ENCODE data around the gene ACBD7.

Gene ACBD7

DNA sequence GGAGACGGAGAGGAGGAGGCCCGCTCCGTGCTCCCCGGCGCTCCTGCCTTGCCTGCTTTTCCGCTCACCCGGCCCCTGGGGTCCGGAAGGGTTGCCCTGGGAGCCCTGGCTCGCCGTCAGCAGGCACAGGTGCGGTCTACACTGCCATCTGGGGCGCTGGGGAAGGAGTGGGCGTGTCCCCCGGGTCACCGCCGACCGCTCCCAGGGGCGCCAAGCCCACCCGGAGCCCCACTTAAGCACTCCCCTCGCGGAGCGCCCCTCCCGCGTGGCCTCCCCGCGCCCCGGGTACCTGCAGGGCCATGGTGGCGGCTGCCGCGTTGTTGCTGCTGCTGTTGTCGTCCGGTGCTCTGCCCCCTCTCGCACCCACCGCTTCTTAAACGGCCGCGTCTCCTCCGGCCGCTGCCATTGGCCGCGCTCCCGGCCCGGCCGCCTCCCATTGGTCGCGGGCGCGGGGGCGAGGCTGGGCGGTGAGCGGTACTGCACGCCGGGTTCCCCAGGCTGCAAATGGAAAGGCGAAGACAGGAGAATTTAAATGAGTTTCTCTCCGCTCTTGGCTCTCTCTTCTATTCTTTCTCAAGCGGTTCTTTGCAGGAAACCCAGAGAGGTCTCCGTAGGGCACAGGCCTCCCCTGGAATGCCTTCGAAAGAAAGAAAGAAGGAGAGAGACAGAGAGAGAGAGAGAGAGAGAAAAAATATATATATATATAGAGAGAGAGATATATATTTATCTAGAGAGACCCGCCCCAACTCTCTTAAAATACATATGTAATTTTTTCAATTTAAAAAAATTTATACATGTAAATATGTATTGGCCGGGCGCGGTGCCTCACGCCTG is at the start of gene ACBD7:
Gene ACBD7 (minus strand): TSS at position 349 of the 834 bp plus-strand sequence. CDS start 48 bp downstream, at position 301.
- DNase-seq: peak; percentile 86

DNA sequence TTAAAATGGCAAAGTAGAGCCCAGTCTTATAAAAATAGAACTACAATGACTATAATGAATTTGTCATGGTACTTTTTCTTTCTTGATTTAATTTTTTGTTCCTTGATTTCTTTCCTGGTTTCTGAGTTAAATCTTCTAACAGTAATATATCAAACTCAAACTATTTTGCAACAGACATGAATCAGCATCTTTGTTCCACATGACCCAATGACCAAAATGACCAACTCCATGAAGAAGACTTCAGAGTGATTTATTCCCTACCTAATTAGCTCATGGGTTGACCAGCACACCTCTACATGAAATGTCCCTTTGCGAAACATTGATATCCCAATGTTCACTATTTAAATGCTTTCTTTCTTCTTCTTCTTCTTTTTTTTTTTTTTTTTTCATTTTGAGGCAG is 49.1 kb upstream of the ACBD7 start:
- DNase-seq: no peak

DNA sequence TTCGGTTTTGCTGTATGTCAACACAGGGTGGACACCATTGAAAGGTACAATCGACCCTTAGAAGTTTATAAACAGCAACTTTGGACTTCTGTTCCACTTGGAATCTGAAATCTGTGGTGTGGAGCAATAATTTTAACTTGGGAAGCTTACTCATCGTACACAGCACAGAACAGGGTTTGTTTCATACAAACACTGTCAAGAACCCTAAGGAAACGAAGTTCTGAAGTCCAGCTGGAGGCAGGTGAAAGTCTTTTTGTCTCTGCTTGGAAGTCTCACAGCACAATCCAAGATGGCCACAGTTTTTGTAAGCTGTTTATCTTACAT is 48.4 kb upstream of the ACBD7 start:
- DNase-seq: no peak

DNA sequence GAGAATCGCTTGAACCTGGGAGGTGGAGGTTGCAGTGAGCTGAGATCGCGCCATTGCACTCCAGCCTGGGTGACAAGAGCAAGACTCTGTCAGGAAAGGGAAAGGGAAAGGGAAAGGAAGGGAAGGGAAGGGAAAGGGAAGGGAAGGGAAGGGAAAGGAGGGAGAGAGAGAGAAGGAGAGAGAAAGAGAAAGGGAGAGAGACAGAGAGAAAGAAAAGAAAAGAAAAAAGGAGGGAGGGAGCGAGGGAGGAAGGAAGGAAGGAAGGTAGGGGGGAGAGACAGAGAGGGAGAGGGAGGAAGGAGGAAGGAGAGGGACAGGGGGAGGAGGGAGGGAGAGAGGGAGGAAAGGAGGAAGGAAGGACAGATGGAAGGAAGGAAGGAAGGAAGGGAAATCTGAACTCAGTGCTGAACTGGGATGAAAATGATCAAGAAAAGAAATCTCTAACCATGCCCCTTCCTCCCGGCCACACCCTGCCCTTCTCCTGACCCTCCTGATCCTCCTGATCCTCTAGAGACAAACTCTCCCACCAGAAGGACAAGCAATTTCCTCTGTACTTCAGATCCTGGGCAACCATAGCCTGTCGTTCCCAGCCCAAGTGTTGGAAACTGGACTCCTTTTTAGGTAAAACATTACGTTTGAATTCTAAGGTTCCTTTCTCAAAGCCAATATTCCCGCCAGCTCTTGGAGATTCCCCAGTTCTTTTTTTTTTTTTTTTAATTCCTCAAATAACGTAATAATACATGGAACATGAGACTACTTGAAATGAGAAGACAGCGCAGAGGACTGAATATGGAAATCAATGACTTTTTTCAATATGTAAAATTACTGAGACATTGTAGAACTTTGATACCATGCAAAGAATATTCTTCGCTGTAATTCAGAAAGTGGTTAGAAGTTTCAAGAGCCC is 47.8 kb upstream of the ACBD7 start:
- DNase-seq: no peak

DNA sequence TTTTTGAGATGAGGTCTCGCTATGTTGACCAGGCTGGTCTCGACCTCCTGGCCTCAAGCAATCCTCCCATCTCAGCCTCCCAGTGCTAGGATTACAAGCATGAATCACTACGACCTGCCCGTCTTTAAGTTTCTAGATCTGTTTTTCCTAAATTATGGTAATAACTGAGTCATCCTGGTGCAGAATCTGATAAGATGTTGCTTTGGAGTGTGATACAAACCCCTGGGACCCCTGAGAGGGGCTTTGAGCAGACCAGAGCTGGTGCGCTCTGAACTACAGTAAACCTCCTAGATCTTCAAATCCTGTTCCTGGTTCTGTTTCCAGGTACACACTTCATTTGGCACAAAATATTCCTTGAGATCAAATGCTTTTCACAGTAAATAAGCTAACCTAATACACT is 42.8 kb upstream of the ACBD7 start:
- no peak for DNase-seq

DNA sequence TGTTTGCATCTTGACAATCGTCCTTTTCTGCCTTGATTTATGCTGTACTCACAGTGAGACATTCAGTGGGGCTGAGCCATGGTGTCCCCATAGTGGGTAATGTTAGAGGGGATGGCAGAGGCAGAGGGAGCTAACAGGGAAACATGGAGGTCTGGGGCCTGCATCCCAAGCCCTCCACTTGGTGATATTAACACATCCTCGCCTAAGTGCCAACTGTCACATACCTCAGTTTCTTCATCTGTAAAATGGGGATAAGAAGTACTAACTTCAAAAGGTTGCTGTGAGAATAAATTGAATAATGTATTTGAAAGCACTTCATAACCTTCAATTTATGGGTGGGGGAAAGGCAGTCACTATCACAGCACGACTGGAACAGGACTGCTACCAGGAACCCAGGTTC is 36.3 kb upstream of the ACBD7 start:
- no peak for DNase-seq

DNA sequence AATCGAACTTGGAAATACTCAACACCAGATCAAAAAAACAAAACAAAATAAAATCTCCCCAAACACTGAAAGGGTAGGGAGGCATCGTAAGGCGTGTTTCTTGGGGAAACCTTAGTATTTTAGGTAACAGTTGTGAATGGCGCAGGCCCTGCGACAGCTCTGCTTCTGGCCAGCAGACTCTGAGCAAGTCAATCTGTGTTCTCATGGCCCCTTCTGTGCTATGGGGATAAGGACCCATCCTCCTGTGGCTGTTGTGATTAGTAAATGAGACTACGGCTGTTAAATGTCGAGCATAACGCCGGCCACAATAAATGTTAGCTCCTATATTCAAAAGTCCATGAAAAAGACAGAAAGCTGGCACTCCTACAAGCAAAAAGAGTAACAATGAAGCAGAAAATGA is 35.6 kb upstream of the ACBD7 start:
- DNase-seq: no peak

DNA sequence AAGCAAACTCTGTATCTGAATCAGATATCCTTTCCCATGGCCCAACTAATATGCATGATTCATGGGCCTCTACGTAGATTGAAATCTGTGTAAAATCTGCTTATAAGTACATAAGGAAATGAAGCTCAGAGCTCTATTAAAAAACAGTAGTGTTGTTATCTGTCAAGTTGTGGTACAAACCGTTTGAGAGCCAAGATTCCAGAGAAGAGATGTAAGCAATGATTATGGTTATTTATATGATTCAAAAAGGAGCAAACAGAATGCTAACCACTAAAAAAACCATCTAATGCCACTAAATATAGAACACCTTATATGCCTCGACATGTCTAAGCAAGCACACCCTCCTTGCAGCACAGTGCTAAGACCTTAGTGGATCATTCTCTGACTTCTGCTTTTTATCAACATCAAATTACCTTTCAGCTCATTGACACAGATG is 35.2 kb upstream of the ACBD7 start:
- DNase-seq: peak; percentile 68

DNA sequence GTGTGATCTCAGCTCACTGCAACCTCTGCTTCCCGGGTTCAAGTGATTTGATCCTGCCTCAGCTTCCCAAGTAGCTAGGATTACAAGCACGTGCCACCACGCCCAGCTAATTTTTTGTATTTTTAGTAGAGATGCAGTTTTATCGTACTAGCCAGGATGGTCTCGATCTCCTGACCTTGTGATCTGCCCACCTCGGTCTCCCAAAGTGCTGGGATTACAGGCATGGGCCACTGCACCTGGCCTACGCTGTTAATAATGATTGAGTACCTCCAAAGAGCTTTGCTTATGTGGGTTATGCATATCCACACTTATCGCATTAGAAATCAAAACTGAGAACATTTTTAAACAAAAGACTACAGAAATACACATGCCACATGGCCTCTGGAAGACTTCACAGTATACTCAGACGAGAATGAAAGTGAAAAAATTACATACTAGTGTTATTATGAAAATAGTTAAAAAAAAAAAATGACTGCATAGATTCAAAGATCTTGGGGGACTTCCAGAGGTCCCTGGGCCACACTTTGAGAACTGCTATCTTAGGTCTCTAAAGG is 34.0 kb upstream of the ACBD7 start:
- peak; percentile 46 for DNase-seq

DNA sequence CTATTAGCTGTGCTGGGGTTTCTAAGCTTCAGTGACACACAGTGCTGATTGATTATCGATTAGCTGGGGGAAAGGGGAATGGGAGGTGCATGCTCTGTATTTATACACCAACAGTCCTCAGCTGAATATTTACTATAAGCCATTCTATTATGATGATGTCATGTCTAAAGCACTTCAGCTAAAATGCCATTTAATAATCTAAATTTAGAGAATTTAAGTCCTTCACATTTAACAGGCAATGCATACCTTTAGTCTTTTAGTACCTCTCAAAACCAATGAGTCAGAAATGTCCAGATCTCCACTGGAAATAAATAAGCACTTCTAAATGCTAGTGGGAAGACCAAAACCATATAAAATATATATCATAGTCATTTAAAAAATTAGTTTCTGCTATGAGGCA is 33.1 kb upstream of the ACBD7 start:
- DNase-seq: no peak

DNA sequence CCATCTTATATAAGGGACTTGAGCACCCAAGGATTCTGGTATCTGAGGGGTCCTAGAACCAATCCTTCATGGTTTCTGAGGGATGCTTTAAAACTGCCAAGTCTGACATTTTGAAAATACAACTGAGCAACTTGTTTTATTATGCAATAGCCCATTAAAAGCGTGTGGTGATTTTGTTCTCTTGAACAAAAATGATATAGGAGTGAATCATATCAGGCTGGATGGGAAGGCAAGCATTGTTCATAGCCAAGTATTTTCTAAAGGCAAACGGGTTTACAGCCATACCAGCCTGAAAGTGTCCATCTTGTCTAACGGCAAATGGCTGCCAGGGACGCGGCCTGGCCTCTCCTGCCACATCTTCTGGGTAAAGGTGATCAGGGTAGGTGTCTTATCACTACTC is 31.9 kb upstream of the ACBD7 start:
- no peak for DNase-seq

DNA sequence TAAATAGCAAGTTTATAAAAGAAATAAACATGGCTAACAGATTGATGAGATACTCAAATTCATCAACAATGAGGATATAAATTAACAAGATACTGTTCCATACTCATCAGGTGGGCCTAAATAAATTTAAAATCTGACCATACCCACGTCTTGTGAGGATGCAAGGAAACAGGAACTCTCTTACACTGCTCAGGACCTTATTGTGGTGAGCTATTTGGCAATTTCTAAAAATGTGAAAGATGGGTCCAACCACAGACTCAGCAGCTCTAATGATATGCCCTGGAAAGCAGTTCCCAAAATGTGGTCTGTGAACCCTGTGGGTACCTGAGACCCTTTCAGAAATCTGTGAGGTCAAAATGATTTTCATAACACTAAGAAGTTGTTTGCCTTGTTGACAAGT is 30.0 kb upstream of the ACBD7 start:
- no peak for DNase-seq

DNA sequence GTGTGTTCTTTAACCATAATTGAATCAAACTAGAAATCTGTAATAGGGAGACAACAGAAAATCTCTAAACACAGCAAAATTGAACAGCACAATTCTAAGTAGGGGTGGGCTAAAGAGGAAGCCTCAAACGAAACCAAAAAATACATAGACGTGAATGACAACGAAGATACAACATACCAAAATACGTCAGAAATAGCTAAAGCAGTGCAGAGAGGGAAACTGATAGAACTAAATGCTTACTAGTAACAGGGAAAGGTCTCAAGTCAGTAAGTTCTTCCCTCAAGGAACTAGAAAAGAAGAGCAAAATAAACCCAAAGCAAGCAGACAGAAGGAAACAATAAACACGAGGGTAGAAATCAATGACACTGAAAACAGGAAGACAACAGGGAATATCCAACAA is 27.6 kb upstream of the ACBD7 start:
- DNase-seq: no peak

DNA sequence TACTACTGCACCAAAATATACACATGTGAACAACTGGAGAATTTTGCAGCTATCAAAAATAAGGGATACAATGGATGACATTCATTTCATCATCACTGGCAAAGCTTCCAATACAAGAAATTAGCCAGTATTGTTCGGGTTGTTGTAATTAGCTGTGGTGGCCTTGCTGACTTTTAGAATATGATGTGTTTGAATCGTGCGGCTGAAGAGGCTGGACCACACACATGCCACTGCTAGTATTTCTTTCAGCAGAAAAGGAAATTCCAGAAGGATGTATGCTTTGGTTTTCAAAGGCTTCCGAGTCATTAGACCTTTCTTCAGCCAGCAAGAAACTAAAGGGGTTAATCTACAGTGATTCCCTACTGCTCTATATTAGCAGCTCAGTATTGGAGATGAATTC is 25.2 kb upstream of the ACBD7 start:
- DNase-seq: no peak

DNA sequence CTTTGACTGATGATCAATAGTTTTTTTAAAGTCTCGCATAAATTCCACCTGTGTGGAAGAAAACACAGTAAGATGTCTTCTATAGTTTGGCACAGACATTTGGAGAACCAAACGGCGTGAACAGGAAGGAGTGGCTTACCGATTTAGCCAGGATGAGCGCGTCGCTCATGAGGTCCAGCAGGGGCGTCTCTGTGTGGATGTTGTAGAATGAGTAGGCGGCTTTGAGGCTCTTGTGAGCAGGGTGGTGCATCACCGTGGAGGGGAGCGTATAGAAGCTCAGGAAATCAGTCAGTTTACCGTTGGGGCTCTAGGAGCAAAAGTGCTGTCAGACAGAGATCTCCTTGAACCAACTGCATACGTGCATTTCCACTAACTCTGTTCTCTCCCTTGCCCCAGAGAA is 24.1 kb upstream of the ACBD7 start:
- DNase-seq: peak; percentile 15

DNA sequence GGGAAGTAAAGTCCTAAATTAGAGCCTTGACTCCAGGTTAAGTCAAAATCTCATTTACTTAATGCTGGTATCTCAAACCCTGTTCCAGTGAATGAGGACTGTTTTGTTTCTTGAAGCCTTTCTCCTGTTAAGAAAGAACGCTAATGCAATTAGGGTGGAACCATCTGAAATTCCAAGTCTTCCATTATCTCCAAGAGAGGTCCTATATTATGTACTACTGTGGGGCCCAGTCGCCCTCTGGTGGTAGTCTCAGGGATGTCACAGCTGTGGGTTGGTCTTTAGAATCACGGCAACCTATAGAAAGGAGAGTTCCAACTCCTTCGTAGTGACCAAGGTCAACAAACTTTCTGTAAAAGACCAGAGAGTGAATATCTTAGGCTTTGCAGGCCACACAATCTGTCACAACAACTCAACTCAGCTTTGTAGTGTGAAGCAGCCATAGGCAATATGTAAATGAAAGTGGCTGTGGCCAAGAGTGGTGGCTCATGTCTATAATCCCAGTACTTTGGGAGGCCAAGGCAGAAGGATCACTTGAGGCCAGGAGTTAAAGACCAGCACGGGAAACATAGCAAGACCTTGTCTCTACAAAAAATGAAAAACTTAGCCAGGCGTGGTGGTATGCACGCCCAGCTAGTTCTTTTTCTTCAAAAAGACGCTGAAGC is 17.9 kb upstream of the ACBD7 start:
- DNase-seq: peak; percentile 71

DNA sequence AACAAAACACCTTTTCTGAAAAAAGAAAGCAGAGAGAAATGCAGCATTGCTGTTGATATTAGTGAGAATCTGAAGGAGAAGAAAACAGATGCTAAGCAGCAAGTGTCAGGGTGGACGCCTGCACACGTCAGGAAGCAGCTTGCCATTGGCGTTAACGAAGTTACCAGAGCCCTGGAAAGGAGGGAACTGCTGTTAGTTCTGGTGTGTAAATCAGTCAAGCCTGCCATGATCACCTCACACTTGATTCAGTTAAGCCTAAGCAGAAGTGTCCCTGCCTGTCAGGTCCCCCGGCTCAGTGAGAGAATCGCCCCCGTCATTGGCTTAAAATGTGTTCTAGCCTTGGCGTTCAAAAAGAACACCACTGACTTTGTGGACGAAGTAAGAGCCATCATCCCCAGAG is 14.9 kb upstream of the ACBD7 start:
- DNase-seq: no peak

DNA sequence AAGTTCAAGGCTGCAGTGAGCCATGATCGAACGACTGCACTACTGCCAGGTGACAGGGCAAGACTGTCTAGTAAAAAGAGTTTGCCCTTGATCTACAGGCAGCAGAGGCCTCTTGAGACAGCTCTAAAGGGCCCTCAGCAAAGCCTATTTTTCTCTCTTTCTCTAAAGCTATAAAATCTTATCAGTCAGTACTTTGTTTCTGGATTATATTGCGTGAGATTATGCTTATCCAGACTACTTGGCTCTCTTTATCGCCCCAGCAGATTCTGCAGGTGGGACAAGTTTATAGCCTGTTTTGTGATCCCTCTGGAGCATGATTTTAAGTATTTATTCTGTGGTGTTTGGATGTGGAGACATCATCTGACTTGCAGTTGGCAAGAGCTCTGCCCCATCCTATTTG is 11.3 kb upstream of the ACBD7 start:
- no peak for DNase-seq

DNA sequence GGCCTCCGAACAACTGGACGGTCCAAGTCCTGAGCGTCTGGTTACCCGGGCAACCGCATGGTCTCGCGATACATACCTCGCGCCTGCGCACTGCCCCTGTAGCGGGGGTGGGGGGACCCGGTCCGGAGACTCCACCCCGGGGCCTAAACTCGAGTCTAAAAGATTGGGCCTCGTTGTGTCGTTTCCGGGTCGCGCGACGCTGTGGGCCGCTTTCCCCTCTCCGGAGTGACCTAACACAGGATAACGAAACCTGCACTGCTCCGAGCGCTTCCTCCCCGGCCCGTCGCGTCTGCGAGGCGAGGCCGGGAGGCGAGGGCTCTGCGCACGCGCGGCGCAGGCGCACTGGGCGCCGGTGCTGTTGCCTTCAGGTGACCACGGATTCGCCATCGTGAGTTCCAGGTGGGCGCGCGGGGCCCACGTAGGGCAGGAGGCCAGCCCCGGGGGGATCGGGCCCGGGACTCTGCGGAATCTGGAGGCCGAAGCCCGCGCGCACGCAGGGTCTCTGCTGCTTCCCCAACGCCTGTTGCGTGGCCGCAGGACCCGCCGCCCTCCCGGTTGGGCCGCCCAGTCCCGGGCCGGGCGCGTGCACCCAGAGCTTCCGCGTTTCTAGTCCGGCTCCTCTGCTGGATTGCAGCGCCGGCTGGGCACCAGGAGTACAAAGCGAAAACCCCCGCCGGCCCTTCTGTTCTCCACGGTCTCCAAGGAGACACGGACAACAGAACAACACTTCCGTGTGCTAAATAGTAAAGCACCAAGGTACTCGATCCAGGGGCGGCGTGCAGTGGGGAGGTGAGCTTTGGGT is 8.6 kb upstream of the ACBD7 start, which contains the start of gene RPP38:
Gene RPP38 (plus strand): TSS at position 345 of the 802 bp plus-strand sequence. CDS start 5,960 bp downstream, outside the sequence.
- peak; percentile 97 for DNase-seq

DNA sequence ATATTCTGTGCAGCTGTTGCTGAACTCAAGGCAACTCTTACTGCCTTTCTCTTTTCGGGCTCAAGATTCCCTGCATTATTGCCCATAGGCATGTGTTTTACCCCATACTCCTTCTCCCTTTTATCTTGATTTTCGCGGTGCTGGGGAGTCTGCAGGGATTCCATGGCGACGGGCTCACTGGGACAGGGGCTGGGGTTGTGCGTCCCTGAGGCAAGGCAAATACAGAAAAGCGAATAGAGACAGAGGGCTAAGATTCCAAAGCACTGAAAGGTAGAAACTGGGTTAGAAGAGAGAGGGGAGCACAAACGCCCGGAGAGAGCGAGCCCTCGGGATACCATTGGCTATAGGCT is 8.1 kb upstream of the ACBD7 start:
- DNase-seq: no peak

DNA sequence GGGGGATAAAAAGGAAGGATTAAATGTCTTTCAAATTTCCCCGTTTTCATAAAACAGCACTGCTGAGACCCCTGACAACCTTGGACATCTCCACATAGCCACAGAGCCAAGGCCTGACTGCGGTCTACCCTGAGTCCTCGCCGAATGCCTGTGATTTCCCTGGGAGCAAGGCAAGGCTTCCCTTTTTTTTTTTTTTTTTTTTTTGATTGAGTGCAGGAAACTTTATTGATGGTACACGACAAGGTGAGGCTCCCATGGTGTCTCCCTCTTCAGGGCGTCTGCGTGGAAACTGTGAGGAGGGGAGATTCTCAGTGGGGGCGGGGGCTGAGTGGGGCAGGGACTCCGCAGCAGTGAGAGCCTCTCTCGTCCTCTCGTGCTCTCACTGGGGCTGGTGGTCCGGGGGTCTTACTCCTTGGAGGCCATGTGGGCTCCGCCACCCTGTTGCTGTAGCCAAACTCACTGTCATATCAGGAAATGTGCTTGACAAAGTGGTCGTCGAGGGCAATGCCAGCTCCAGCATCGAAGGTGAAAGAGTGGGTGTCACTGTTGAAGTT is 4.4 kb upstream of the ACBD7 start:
- DNase-seq: no peak

DNA sequence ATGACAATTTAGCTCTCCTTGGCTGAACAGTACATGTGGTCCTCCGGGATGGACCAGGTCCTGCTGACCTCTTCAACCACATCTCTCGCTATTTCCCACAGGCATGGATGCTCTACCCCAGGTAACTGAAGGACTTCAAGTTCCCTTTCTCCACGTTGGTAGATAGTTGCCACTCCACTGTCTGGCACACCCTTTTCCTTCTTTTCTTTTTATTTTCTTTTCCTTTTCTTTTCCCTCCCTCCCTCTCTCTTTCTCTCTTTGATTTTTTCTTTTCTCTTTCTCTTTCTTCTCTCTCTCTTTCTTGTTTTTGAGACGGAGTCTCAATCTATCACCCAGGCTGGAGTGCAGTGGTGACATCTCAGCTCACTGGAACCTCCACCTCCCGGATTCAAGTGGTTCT is 2.8 kb upstream of the ACBD7 start:
- no peak for DNase-seq

Measured in activated CD4-positive, alpha-beta T cell treated with anti-CD3 and anti-CD28 coated beads, Interleukin-2, Interleukin-6, amounts not matched to agents 100 ng/mL and 50 ng/mL, durations not matched to agents 16 hours and 8 hours (primary cell).